Measurements from ENCODE around the gene CDH8.

- TF ChIP-seq CTCF (IDR thresholded peaks at IDR 0.05), result no peak
- no peak for TF ChIP-seq POLR2A (IDR thresholded peaks at IDR 0.05)
Measured at GRCh38 chr16:61797296-61797795, 238.9 kb downstream of the CDH8 start.
